Adrenal gland (tissue), 12 donors: ENCODE results near the gene AKAP13. TPM values are rescaled to one million over a fixed set of nuclear protein-coding genes. Genes with fewer than 3 reads are reported as not detected.

ENCODE experiments used
- DNase-seq, 7 donors: peaks; one replicate each; pipeline ENCODE4 v3.0.0-alpha.2; 2019 to 2020
- H3K27ac ChIP-seq, 5 donors: fragments of 200-600 bp; sonication (generic) in 4 of 5; 1 replicate in 3 of 5; 2 replicates in 2 of 5; pipeline versions ENCODE4 v1.5.1 to v1.8.0; 2016 to 2020; ENCODE audit warnings: mild to moderate bottlenecking in 1 of 5
- H3K27me3 ChIP-seq: fragments of 200-600 bp; 2 replicates; pipeline ENCODE4 v1.8.0; 2021
- H3K36me3 ChIP-seq, 2 donors: fragments of 200-600 bp; replicated peaks in 1 of 2; 1 replicate in 1 of 2; 2 replicates in 1 of 2; pipeline versions ENCODE4 v1.5.1 to v1.8.0; 2018 to 2022
- H3K4me1 ChIP-seq, 2 donors: fragments of 200-600 bp; replicated peaks in 1 of 2; 1 replicate in 1 of 2; 2 replicates in 1 of 2; pipeline versions ENCODE4 v1.5.1 to v1.8.0; 2018 to 2021
- H3K4me3 ChIP-seq, 4 donors: fragments of 200-600 bp; sonication (generic) in 3 of 4; one replicate each; pipeline ENCODE4 v1.5.1; 2016 to 2018
- H3K9me3 ChIP-seq, 3 donors: fragments of 200-600 bp; sonication (generic) in 1 of 3; replicated peaks in 1 of 3; 1 replicate in 2 of 3; 2 replicates in 1 of 3; pipeline versions ENCODE4 v1.5.1 to v1.8.0; 2016 to 2021
- POLR2A ChIP-seq, 2 donors: fragments of 450-650 bp; IDR thresholded peaks; one replicate each; pipeline ENCODE4 v1.6.1; 2017; ENCODE audit warnings: antibody characterized with exemption in 2 of 2, mild to moderate bottlenecking in 2 of 2, moderate library complexity in 1 of 2
- WGBS, 4 donors: extraction: QIAGEN DNeasy Blood & Tissue Kit in 2 of 4; methylation state at CpG; one replicate each; pipeline versions ENCODE4 v1.1.5 to v1.1.7; 2013 to 2017; 5-methylcytosine and 5-hydroxymethylcytosine counted together
- intact Hi-C, 2 donors: fragments of 100-400 bp; cut with DNase I; formaldehyde crosslinking; loops; one replicate each; pipeline versions ENCODE4 v1.14.1 to v1.15.0; 2022 to 2023
- polyA plus RNA-seq, 3 donors: library from polyadenylated mRNA; stranded (reverse); fragments of 200-250 nt in 2 of 3; fragments of 350-450 nt in 1 of 3; fragmentation: Illumina TruSeq in 1 of 3; extraction: RNeasy Lipid Tissue Mini Kit (QIAGEN cat#74804) in 1 of 3; gene quantifications; one replicate each; pipeline ENCODE4 v1.2.3, GENCODE V29; 2013 to 2014
- total RNA-seq, 9 donors: library from RNA; depleted of rRNA in 4 of 9; stranded (reverse); fragments of >200 nt in 4 of 9; fragments of 120-200 nt in 1 of 9; fragmentation: NEBNext Ultra II Directional in 1 of 9; extraction: Animal tissue kit (Norgen Biotek cat#: 25700) in 1 of 9; gene quantifications; one replicate each; pipeline versions ENCODE4 v1.1.0 to v1.2.4, GENCODE V29; 2013 to 2023
- TF ChIP-seq, protein P1 (sequence below), 6 experiments: fragments of 450-650 bp in 4 of 6; fragments of 200-600 bp in 2 of 6; sonication (generic) in 1 of 6; IDR thresholded peaks; 1 replicate in 5 of 6; 2 replicates in 1 of 6; pipeline versions ENCODE4 v1.5.1 to v1.8.0; 2016 to 2021; ENCODE audit warnings: antibody characterized with exemption in 6 of 6, mild to moderate bottlenecking in 2 of 6, moderate library complexity in 1 of 6
- donor health status: healthy with polysubstance abuse.
- donor health status: Bipolar disorder and iron deficiency.
- donor health status: DM: yes; HTN: yes; CAD: no.
- donor health status: DM: no; HTN: no; CAD: no.
- donor health status: DM: no; HTN: no; CAD: no.
- donor health status: DM: yes; HTN: yes; CAD: no.

Gene AKAP13
- total and polyA plus RNA-seq, 12 donors = 42.7 to 144 (median 89.2) TPM

GRCh38 chr15:85517086-85517485 is 136.7 kb downstream of the AKAP13 start:
- intact Hi-C loops = no loop called here
- WGBS, 4 donors = 83 to 97% (median 90%) methylated on average over 1 of the region's 1 CpG
- Histone ChIP-seq H3K4me3 (no peak overlapping the region), H3K27me3 (no peaks in the 10 kb centered on the region), H3K4me1 (peaks cover 3 to 4% of the 10 kb centered on the region in 2 donors), H3K9me3 (no peaks in the 10 kb centered on the region), H3K36me3 (no peaks in the 10 kb centered on the region), H3K27ac (no peak overlapping the region)
- DNase-seq = no peak
- no peak for TF ChIP-seq POLR2A (IDR thresholded peaks at IDR 0.05)
- TF ChIP-seq, protein P1, sequence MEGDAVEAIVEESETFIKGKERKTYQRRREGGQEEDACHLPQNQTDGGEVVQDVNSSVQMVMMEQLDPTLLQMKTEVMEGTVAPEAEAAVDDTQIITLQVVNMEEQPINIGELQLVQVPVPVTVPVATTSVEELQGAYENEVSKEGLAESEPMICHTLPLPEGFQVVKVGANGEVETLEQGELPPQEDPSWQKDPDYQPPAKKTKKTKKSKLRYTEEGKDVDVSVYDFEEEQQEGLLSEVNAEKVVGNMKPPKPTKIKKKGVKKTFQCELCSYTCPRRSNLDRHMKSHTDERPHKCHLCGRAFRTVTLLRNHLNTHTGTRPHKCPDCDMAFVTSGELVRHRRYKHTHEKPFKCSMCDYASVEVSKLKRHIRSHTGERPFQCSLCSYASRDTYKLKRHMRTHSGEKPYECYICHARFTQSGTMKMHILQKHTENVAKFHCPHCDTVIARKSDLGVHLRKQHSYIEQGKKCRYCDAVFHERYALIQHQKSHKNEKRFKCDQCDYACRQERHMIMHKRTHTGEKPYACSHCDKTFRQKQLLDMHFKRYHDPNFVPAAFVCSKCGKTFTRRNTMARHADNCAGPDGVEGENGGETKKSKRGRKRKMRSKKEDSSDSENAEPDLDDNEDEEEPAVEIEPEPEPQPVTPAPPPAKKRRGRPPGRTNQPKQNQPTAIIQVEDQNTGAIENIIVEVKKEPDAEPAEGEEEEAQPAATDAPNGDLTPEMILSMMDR (IDR thresholded peaks at IDR 0.05) = no peak

- no peak for DNase-seq
- H3K27me3 ChIP-seq = no peaks in the 10 kb centered on the region
- H3K36me3 ChIP-seq = no peaks in the 10 kb centered on the region
- H3K9me3 ChIP-seq = no peaks in the 10 kb centered on the region
- intact Hi-C loops = no loop called here
- WGBS, 4 donors = 78 to 91% (median 87%) methylated on average over 5 of the region's 5 CpGs
- H3K4me1 ChIP-seq = peaks cover 3 to 4% of the 10 kb centered on the region in 2 donors
- no peak overlapping the region for H3K4me3 ChIP-seq
- H3K27ac ChIP-seq = no peak overlapping the region
- TF ChIP-seq POLR2A (IDR thresholded peaks at IDR 0.05) = no peak
- TF ChIP-seq, protein P1 (IDR thresholded peaks at IDR 0.05) = no peak
Observed at GRCh38 chr15:85518979-85519761, 138.8 kb downstream of the AKAP13 start.

DNA sequence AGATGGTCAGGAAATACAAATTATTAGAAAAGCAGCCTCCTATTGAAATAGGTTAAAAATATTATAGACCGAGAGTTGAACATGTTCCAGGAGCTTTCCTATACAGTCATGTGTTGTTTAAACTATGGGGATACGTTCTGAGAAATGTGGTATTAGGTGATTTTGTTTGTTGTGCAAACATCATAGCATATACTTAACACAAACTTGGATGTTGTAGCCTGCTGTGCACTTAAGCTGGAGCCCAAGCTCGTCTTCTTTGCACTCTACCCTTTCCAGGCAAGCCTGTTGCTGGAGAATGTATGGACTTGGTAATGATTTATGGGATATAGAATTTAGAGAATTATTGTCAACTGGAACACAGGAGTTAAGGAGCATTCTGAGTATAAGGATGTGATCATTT is 140.2 kb downstream of the AKAP13 start:
- Histone ChIP-seq H3K27me3 (no peaks in the 10 kb centered on the region), H3K27ac (no peak overlapping the region), H3K4me1 (no peaks in the 10 kb centered on the region), H3K4me3 (no peak overlapping the region), H3K9me3 (no peaks in the 10 kb centered on the region), H3K36me3 (no peaks in the 10 kb centered on the region)
- DNase-seq = no peak
- 65 to 96% (median 87%) methylated on average over 3 of the region's 3 CpGs for WGBS, 4 donors
- intact Hi-C loops = no loop called here
- no peak for TF ChIP-seq POLR2A (IDR thresholded peaks at IDR 0.05)
- TF ChIP-seq, protein P1 (IDR thresholded peaks at IDR 0.05) = no peak

GRCh38 chr15:85523530-85523929 is 143.1 kb downstream of the AKAP13 start:
- TF ChIP-seq POLR2A (IDR thresholded peaks at IDR 0.05) = no peak
- TF ChIP-seq, protein P1 (IDR thresholded peaks at IDR 0.05) = no peak
- Histone ChIP-seq H3K27ac (no peak overlapping the region), H3K4me1 (peaks cover 3 to 10% of the 10 kb centered on the region in 2 donors), H3K9me3 (no peaks in the 10 kb centered on the region), H3K27me3 (no peaks in the 10 kb centered on the region), H3K36me3 (no peaks in the 10 kb centered on the region), H3K4me3 (no peak overlapping the region)
- no peak for DNase-seq
- intact Hi-C loops = no loop called here
- WGBS, 4 donors = 85 to 92% (median 86%) methylated on average over 4 of the region's 4 CpGs
